Lung microvascular endothelial cell (primary cell): ENCODE results near the gene CD55. TPM values are rescaled to one million over a fixed set of nuclear protein-coding genes. Genes with fewer than 3 reads are reported as not detected.

ENCODE experiments used
- DNase-seq, 2 donors: peaks; one replicate each; pipeline versions ENCODE4 v3.0.0 to v3.0.0-alpha.2; 2010; ENCODE audit warnings: low read depth in 2 of 2
- total RNA-seq: library from RNA; depleted of rRNA; stranded (reverse); fragments of >200 nt; gene quantifications from 2 replicates; pipeline ENCODE4 v1.2.1, GENCODE V29; 2014

The CD55 gene
- total RNA-seq, 1 donor from 2014 or later = 62.5 TPM

GRCh38 chr1:207361889-207362288 is 40.4 kb downstream of the CD55 start:
- DNase-seq = peak in 1 of 2 donors; percentile 51

GRCh38 chr1:207362962-207363860 is 41.7 kb downstream of the CD55 start:
- peak in 1 of 2 donors; percentile 51 for DNase-seq

GRCh38 chr1:207363871-207364270 is 42.4 kb downstream of the CD55 start:
- DNase-seq = no peak

- DNase-seq = no peak
Measured at GRCh38 chr1:207364614-207365013, 43.1 kb downstream of the CD55 start.

GRCh38 chr1:207365063-207365462 is 43.6 kb downstream of the CD55 start:
- DNase-seq = no peak

- DNase-seq = no peak
Measured at GRCh38 chr1:207366022-207366421, 44.5 kb downstream of the CD55 start.

- peak in 1 of 2 donors; percentile 55 for DNase-seq
Measured at GRCh38 chr1:207388721-207389120, 67.2 kb downstream of the CD55 start.

- DNase-seq = peak in 1 of 2 donors; percentile 57
Measured at GRCh38 chr1:207389728-207390464, 68.4 kb downstream of the CD55 start.

- peak in 1 of 2 donors; percentile 93 for DNase-seq
Measured at GRCh38 chr1:207393610-207394009, 72.1 kb downstream of the CD55 start.

- DNase-seq = no peak
Measured at GRCh38 chr1:207396168-207396746, 74.8 kb downstream of the CD55 start.

- DNase-seq = no peak
Measured at GRCh38 chr1:207397525-207397926, 76.0 kb downstream of the CD55 start.

GRCh38 chr1:207398986-207399385 is 77.5 kb downstream of the CD55 start:
- DNase-seq = no peak

- no peak for DNase-seq
Measured at GRCh38 chr1:207401578-207401977, 80.1 kb downstream of the CD55 start.

- DNase-seq = peak; percentile 47 to 74
Measured at GRCh38 chr1:207402744-207403143, 81.3 kb downstream of the CD55 start.

- DNase-seq = peak; percentile 84 to 90
Measured at GRCh38 chr1:207404849-207405525, 83.5 kb downstream of the CD55 start.

GRCh38 chr1:207405814-207406213 is 84.3 kb downstream of the CD55 start:
- DNase-seq = no peak

- no peak for DNase-seq
Measured at GRCh38 chr1:207407655-207408260, 86.3 kb downstream of the CD55 start.
